ENCODE results near the gene KRTAP13-2. TPM values are rescaled to one million over a fixed set of nuclear protein-coding genes. Genes with fewer than 3 reads are reported as not detected.
A peak's percentile ranks its signal among the peaks of the same experiment; 100 is the strongest.

Gene KRTAP13-2
- total and polyA plus RNA-seq, 4 donors = not detected

GRCh38 chr21:30345014-30345413 lies 27.1 kb downstream of the KRTAP13-2 start:
- H3K4me1 ChIP-seq (ENCODE audit: control insufficient read depth in 5 of 5, insufficient read depth in 5 of 5, low read length in 5 of 5) = peaks cover 0 to under 1% (median 0%) of the 10 kb centered on the region in 5 donors
- no peaks in the 10 kb centered on the region for H3K9me3 ChIP-seq (ENCODE audit: control insufficient read depth in 4 of 4, insufficient read depth in 3 of 4, low read length in 3 of 4)
- ATAC-seq (ENCODE audit: insufficient read depth, low FRiP score) = no peak
- 74 to 83% methylated on average over 2 of the region's 2 CpGs for WGBS, 2 donors
- no peak overlapping the region for H3K27ac ChIP-seq (ENCODE audit: low read depth in 1 of 2, low read length in 1 of 2)
- no peaks in the 10 kb centered on the region for H3K27me3 ChIP-seq (ENCODE audit: control insufficient read depth in 3 of 3, insufficient read depth in 3 of 3, low read length in 2 of 3)
- H3K4me3 ChIP-seq = no peak overlapping the region
- no peak for DNase-seq
- TF ChIP-seq CTCF (IDR thresholded peaks at IDR 0.05; ENCODE audit: control extremely low read depth, extremely low read depth) = no peak
- H3K9ac ChIP-seq (ENCODE audit: insufficient read depth in 1 of 2, low read length in 2 of 2) = no peak overlapping the region
- no peaks in the 10 kb centered on the region for H3K36me3 ChIP-seq (ENCODE audit: control insufficient read depth in 4 of 4, insufficient read depth in 4 of 4, low read length in 4 of 4)

GRCh38 chr21:30340714-30341573 lies 31.1 kb downstream of the KRTAP13-2 start:
- H3K9me3 ChIP-seq (ENCODE audit: control insufficient read depth in 4 of 4, insufficient read depth in 3 of 4, low read length in 3 of 4) = no peaks in the 10 kb centered on the region
- no peaks in the 10 kb centered on the region for H3K27me3 ChIP-seq (ENCODE audit: control insufficient read depth in 3 of 3, insufficient read depth in 3 of 3, low read length in 2 of 3)
- H3K4me1 ChIP-seq (ENCODE audit: control insufficient read depth in 5 of 5, insufficient read depth in 5 of 5, low read length in 5 of 5) = no peaks in the 10 kb centered on the region
- ATAC-seq (ENCODE audit: insufficient read depth, low FRiP score) = peak; percentile 27
- H3K4me3 ChIP-seq = no peak overlapping the region
- peak; percentile 46 to 57 (median 46) for DNase-seq
- no peaks in the 10 kb centered on the region for H3K36me3 ChIP-seq (ENCODE audit: control insufficient read depth in 4 of 4, insufficient read depth in 4 of 4, low read length in 4 of 4)
- TF ChIP-seq CTCF (IDR thresholded peaks at IDR 0.05; ENCODE audit: control extremely low read depth, extremely low read depth) = peak; percentile 41
- no peak overlapping the region for H3K9ac ChIP-seq (ENCODE audit: insufficient read depth in 1 of 2, low read length in 2 of 2)
- WGBS, 2 donors = 89 to 93% methylated on average over 2 of the region's 2 CpGs
- no peak overlapping the region for H3K27ac ChIP-seq (ENCODE audit: low read depth in 1 of 2, low read length in 1 of 2)

GRCh38 chr21:30338717-30339116 lies 33.4 kb downstream of the KRTAP13-2 start:
- Histone ChIP-seq H3K9me3 (ENCODE audit: control insufficient read depth in 4 of 4, insufficient read depth in 3 of 4, low read length in 3 of 4) (no peaks in the 10 kb centered on the region), H3K27me3 (ENCODE audit: control insufficient read depth in 3 of 3, insufficient read depth in 3 of 3, low read length in 2 of 3) (no peaks in the 10 kb centered on the region), H3K4me1 (ENCODE audit: control insufficient read depth in 5 of 5, insufficient read depth in 5 of 5, low read length in 5 of 5) (no peaks in the 10 kb centered on the region), H3K4me3 (no peak overlapping the region), H3K27ac (ENCODE audit: low read depth in 1 of 2, low read length in 1 of 2) (no peak overlapping the region), H3K9ac (ENCODE audit: insufficient read depth in 1 of 2, low read length in 2 of 2) (no peak overlapping the region), H3K36me3 (ENCODE audit: control insufficient read depth in 4 of 4, insufficient read depth in 4 of 4, low read length in 4 of 4) (no peaks in the 10 kb centered on the region)
- DNase-seq (no peak), ATAC-seq (ENCODE audit: insufficient read depth, low FRiP score) (no peak)
- 89% methylated on average over 4 of the region's 4 CpGs for WGBS, 2 donors
- no peak for TF ChIP-seq CTCF (IDR thresholded peaks at IDR 0.05; ENCODE audit: control extremely low read depth, extremely low read depth)
